GM19328 (cell line): ENCODE data around the gene PALD1.

Experiments used
- ATAC-seq: cut with Tn5 transposase; IDR thresholded peaks from one replicate; pipeline ENCODE4 v1.9.1; 2021; ENCODE audit warnings: mild to moderate bottlenecking, moderate library complexity; ENCODE audit not compliant: unreplicated experiment

Gene PALD1

DNA sequence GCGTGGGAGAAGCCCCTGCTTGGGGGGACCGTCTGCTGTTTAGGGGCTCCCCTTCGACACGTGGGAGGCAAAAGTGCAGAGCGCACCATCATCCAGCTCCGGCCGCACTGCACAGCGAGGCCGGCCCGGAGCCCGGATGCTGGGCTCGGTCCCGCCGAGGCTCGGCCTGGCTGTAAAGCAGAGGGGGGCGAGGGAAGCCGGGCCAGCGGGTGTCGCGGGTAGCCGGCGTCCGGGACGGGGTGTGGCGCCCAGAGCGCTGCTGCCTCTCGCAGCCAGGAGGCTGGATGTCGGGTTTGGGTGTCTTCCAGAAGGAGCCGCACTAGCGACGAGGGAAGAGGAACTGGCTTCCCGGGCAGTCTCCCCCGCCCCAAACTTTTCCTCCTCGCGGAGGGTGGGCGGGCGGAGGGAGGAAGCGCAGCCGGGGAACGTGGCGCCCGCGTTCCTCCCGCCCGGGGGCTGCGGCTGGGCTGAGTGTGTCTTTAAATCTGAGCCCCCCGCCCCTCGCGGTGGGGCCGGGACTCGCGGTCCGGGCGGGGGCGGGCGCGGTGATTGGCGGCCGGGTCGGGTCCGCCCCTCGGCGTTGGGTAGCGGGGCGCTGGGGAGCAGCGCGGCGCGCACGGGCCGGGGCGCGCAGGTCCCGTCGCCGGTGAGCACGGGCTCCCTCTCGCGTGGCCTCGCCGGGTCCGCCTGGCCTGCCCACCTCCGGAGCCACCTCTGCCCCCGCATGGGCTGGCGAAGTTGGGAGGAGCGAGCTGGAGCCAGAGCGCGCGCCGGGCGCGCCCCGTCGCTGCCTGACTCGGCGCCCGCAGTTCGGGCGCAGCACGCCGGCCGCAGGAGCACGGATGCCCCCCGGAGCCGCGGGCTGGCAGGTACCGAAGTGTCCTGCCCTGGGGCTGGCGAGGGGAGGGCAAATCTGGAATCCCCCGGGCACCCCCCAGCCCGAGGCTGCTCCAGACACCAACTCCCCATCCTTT, at the start of gene PALD1:
Gene PALD1 (plus strand): TSS at position 577 of the 974 bp plus-strand sequence. CDS start 47,185 bp downstream, outside the sequence.
- no peak for ATAC-seq

DNA sequence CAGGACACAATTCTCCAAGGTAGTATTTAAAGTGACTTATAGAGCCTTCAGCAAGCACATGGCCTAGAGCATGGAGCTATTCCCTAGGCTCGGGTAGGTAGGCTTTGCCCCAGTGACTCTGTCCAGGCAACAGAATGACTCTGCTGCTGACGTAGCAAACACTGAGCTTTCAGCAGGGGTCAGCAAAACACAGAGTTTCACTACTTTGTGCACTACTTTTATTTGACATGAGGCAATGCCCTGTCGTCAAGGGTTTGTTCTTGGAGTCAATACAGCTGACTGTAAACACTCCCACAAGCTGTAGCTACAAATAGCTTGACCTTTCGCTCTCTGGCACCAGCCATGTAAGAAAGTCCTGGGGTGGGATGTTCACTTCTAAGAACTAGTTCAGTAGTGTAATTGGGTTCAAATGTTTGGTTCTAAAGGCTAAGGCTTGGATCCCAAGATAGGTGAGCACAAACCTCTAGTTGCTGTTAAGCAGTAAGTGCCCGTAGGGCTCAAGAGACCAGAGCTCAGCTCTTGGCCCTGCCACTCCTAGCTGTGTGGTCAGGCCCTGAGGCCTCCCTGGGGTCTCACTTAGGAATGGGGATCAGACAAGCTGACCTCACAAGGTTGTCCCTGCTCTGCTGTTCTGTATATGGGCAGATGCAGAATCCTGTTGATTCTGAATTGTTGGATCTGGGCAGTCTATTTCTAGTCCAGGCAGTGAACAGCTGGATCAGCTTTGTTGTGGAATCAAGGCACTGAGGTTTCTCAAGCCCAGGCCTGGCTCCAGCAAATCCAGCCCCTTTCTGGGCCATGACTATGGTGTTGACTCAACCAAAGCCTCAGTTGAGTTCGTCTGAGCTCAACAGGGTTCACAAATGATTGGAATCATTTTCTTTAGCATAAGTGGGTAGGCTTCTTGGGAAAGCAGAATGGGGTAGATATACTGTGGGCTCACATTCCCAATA, 47.8 kb upstream of the PALD1 start:
- no peak for ATAC-seq

DNA sequence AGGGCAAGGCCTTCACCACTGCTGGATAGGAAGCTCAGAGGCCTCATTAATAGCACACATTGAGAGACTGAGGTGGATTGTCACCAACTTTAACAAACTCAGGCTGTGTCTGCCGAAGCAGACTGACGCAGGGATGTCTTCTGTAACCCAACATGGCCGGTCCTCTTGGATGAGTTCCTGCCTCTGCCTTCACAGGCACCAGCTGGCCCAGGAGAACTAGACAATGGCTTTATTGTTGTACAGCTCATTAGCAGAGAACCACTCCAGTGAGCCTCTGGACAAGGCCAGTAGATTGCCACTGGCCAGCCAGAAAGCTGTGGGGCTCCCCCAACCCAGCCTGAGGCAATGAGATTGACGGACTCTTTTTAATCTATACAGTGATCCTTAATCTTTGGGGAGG, 46.5 kb upstream of the PALD1 start:
- ATAC-seq: no peak

DNA sequence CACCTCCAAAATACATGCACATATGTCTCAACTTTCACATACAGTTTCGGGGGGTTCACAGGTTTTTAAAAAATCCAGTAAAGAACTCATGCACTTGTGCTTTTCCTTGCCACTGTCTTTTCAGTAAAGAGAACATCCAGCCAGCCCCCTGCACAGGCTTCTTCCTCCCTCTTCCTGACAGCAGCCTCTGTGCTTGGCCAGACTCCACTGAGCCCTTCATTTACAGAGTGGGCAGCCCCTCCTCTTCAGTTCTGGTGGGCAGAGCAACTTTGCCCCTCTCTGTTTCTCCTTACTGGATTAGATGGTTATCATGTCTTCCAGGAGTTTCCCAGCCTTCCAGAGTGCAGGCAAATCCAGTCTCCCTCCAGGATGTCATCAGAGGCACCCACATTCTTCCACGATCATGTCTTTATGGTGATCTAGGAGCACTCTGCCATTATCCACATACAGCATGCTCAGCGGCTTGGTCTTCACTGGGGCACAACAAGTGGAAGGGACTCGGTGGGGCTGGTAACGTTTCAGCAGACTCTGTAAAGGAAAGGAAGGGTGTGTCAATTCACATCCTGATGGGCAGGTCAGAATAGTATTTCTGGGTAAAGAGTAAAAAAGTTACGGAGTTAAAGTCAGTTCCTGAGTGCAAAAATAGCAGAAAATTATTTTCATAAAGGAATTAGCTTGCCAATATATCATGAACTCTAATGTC, 45.9 kb upstream of the PALD1 start:
- ATAC-seq: no peak

DNA sequence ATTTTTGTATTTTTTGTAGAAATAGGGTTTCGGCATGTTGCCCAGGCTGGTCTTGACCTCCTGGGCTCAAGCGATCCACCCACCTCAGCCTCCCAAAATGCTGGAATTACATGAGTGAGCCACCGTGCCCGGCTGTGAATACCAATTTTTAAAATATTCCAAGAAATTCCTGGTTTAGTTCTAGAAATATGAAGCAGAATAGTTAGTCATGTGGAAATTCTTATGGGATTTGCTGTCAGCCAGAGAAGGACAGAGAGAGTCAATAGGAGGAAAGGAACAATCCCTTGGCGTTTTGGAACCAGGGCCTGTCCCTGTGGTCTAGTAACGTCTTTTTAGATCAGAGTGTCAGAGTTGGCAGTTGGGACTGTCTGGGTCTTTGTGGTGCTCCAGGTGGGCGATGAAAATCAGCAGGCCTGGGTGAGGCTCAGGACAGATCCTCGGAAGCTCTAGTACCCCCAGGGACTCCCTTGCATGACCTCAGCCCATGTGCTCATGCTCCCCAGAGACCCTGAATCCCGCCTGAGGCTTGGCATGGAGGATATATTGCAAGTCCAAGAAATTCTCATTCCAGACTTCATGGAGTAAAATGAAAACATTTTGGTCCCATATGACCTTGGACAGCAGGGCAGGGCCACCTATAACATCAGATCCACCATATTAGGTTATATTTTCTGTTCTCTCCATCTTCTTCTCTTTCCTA, 44.8 kb upstream of the PALD1 start:
- ATAC-seq: no peak

DNA sequence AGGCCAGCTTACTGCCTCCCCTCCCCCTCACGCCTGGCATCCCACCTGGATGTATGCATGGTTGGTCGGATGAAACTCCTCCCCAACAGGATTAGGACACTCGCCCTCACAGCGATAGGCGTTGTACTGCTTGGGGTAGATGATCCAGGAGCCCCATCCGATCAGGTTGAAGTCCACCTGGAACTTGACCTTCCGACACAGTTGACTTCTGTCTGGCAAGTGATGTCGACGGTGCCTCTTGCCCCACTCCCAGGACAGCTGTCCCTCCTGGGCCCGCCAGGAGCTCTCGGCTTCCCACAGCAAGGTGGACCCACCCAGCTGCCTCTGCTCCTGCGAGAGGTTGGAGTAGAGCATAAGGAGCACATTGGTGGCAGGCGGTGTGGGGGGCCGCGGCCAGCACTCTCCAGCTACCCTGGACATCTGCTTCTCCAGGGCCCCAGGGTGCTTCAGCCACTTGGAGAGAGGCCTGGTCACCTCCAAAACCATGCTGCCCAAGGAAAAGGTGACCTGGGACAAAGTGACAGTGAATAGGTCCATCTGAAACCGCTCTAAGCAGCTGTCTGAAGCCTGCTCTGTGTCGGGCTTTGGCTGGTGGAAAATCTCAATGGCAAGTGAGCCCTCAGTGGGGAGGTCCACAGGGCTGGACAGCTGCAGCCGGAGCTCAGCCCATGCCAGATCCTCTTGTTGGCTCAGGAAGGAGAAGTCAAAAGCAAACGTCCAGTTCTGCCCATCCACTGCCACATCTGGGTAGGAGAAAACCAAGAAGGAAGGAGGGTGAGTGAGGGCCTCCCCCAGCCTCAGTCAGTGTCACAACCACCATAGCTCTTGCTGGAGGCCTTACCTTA, 43.1 kb upstream of the PALD1 start:
- no peak for ATAC-seq

DNA sequence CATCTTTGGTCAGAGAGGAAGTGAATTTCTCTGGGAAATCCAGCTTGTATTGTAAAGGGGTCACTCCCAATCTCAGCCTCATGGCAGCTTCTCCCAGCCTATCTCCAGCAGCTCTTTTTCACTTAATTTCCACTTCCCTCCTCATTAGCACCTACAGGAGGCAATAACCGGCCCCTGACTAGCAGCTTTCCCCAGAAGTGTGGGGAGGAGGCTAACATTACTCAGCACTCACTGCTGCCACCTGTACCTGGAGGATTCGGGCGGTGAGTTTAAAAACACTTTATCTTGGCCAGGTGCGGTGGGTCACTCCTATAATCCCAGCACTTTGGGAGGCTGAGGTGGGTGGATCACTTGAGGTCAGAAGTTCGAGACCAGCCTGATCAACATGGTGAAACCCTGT, 40.8 kb upstream of the PALD1 start:
- no peak for ATAC-seq

DNA sequence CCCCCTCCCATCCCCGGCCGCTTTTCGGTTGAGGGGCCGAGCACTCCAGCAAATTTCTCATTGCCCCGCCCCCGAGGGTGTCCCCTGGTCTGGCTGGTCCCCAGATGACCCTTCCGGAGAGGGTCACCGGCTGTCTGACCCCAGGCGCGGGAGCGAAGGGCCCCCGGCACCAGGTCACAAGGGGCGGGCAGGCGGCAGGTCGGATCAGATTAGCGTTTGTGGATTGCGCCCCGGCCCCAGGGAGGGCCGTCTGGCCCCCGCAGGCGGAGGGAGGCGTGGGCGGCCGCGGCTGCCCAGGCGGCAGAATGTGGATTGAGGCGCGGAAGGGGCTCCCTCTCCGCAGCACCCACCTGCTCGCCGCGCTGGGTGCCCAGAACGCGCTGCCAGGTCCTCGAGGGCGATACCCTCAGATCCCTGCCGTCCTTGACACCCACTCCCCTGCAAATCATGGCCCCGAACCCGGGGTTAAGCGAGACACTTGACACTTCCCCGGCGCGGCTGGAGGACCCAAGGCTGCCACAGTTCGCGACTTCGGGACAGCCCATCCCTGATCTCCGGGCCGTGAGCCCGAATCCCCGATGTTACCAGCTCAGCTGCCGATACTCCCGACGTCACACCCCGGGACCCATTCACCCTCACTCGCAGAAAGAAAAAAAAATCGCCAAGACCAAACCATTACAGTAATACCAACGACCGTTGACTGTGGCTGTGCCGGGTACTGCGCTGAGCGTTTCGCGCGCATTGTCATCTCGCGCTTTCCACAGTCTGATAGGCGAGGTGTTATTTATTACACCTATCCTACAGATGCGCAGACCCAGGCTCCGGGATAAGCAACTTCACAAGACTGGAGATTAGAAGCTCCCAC, 38.0 kb upstream of the PALD1 start:
- no peak for ATAC-seq

DNA sequence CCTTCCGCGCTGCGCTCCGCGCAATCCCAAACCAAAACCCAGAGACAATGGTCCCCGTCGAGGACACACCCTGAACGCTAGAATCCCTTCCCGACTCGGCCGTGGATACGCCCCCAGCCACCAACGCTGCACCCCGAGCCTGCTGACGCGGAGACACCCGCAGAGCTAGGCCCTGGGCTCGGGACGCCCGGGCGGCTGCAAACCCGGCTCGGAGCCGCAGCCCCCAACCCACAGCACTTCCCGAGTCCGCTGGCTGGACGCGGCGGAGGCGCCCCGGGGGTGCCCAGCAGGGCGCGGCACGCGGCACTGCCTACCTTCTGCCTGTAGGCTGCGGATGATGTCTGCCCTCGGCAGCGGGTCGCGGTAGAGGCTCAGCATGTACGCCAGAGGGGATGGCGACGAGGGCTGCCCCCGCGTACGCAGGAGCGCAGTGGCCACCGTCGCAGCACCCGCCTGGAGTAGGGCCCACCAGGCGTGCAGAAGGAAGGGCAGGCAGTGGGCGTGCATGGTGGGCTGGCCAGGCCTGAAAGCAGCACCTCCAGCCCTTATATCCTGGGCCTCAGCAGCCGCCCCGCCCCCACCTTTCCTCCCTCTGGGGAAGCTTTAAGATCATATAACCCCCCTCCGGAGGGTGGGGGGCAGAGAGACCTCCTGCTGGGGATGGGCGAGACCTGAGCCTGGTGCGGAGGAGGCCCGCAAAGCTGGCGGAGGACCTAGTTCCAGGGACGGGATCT, 37.2 kb upstream of the PALD1 start, which contains the start of gene NODAL:
Gene NODAL (minus strand): TSS at position 521 of the 734 bp plus-strand sequence. CDS start 14 bp downstream, at position 507.
- ATAC-seq: no peak

DNA sequence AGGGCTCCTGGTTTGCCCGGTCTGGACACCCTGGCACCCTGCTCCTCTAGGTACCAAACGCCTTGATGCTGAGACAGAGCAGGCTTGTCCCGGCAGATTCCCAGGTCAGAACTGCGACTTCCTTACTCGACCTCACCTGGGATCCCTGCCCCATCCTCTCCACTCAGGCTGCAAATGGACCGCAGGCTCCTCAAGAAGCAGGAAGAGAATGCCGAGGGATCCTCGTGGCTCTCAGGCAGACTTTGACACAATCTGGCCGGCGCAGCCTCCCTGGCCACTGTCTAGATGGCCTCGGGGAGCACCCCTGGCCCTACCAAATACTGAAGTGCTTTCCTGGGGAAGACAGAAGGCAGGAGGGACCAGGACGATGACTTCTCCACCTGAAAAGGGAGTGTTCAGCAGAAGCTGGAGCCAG, 36.7 kb upstream of the PALD1 start:
- ATAC-seq: no peak

DNA sequence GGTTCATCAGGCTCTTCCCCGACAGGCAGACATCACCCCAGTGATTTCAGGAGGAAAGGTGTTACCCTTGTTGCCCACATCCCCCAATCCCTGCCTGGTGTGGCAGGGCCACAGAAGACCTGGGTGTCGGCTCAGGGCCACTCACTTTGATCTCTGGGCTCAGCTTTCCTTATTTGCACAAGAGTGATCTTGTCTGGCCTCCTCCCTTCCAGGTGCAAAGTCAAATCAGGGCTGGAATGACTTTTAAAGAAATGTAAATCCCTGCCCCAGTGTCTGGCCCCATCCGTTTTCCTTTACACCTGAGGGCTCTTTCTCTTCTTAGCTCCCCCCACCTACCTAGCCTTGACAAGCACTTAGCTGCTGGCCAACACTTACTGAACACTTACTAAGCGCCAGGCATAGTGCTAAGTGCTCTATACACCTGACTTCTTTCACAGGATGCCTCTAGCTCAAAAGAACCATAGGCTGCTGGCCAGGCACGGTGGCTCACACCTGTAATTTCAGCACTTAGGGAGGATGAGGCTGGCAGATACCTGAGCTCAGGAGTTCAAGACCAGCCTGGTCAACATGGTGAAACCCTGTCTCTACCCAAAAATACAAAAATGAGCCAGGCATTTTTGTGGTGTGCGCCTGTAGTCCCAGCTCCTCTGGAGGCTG, 36.1 kb upstream of the PALD1 start:
- no peak for ATAC-seq

DNA sequence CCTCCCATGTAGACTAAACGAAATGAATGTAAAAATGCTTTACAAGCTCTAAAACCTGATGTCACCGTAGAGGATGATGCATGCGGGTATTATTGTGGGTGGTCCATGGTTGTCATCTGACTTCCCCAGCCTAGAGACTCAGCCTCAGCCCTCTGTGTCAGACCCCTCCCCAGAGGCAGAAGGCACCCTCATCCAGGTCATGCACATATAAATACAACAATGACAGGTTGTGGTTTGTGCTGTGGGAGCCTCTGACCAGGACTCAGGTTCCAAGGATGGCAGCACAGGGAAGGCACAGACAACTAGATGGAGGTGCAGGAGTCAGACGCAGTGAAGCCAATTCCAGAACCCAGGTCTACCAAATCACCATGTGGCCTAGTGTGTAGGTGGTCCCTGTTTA, 33.8 kb upstream of the PALD1 start:
- no peak for ATAC-seq

DNA sequence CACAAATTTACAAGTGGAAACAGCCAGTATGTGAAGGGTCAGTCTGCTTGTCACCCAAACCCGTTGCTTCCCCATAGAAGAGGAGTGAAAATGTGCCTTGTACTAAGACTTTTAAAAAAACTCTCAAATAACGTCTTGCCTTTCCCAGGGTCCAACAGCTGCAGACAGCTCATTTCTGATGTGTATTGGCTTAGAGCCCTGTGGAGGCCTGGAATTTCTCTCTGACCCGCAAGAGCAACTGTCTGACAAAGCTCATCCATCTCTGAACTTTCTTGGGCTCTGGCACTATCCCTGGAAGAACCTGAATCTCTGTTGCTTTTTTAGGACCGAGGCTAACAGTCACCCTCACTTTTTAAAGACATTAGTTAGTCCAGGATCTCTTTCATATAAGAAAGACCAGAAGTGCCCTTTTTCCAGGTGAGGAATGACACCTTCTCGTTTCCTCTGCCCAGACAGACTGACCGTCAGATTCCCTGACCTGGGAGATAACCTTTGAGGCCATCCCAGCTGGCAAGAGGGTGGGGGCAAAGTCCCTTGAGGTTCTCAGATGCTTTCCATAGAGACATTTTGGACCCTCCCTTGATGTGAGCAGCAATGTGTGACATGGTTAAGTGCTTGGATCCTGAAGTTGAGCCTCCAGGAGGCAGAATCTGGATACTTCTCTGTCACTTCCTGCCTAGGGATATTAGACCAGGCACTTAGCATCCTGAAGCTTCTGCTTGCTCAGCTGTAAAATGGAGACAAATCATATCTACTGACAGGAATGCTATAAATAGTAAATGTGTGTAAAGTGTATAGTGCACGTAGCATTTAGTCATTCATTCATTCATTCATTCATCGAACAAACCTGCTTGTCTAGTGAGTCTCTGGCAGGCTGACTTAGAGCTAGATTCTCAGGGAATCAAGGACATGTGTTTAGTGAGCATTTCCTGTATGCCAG, 32.6 kb upstream of the PALD1 start:
- ATAC-seq: no peak

DNA sequence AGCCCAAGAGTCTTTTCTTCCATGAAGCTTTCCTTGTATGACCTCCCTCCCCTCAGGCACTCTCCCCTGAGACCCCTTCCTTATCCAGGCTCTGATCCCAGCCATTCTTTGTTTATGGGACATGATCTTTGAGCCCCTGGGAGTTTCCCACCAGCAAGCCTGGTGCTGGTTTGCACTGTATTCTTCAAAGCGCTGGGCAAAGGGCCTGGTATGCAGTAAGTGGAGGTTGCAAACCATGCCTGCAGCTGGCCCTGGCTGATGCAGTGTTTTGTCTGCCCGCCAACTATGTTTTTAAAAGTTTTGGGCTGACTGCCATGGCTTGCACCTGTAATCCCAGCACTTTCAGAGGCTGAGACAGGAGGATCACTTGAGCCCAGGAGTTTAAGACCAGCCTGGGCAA, 30.3 kb upstream of the PALD1 start:
- no peak for ATAC-seq

DNA sequence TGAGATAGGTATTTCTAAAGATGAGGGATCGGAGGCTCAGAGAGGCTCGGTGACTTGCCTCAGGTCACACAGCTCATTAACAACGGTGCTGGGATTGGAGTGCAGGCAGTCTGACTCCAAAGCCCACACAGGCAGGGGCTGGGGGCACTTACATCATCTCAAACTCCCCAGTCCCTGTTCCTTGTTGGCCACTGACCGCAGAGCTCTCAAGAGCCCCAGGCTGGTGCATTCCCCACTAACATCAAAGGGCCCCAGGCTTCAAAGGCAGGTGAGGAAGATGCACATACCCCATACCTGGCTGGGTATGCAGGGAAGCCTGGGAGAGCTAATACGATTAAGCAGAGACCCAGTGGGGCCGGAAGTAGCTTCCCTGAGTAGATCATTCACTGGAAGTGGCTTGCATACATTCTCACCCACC, 23.3 kb upstream of the PALD1 start:
- no peak for ATAC-seq

DNA sequence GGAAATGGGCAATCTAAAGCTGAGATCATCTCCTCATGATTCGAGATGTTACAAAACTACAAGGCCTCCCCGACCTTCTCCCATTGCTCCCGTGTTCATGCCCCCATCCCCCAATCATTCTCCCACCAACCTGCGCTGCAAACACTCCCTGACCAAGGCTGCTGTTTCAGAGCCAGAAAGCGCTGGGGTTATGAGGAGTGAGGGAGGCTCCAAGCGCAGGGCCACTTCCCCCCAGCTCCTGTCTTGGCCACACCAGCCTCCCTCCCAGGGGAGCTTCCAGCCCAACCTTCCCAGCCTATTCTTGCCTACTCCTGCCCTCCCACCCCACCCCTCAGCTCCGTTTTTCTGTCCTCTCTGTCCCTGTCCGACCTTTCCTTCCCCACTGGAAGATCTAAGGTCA, 22.4 kb upstream of the PALD1 start:
- ATAC-seq: no peak
